ENCODE results near the gene GALNT8.
"Not testable (repeated sequence)": the region's sequence is repeated elsewhere in the genome, so short reads cannot be mapped to it uniquely, and the experiment has no call there.

The GALNT8 gene

DNA sequence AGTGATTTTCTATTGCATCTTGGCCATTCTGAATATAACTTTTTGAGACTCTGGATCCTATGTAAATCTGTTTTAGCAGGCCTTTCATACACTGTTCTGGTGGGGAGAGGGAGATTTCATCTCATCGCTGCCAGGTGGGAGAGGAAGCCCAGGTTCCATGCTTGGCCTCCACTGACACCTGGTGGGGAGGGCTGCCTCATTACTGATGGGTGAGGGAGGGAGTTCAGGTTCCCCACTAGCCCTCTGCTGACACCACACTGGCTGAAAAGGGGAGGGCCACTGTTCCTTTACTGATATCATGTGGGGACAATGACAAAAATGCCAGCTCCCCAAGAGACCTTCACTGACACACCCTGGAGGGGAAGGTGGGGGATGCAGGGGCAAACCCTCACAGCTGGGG, 2.4 kb upstream of the GALNT8 start:
- Histone ChIP-seq H3K9me3 (ENCODE audit: insufficient read depth, low read depth, low read length) (no peaks in the 10 kb centered on the region), H3K4me1 (ENCODE audit: insufficient read depth, low read length, poor library complexity, severe bottlenecking) (no peaks in the 10 kb centered on the region), H3K4me3 (ENCODE audit: low read length, poor library complexity, severe bottlenecking) (no peak overlapping the region), H3K9ac (ENCODE audit: low read depth, low read length, poor library complexity, severe bottlenecking) (no peak overlapping the region), H3K79me2 (ENCODE audit: insufficient read depth, low read length) (no peaks in the 10 kb centered on the region), H3K9me2 (replicated peaks; ENCODE audit: low read depth, low read length) (no peaks in the 10 kb centered on the region), H2AFZ (ENCODE audit: low read length) (no peak overlapping the region), H3F3A (ENCODE audit: low read depth) (no peaks in the 10 kb centered on the region), H3K27me3 (ENCODE audit: insufficient read depth, low read length, poor library complexity, severe bottlenecking) (no peaks in the 10 kb centered on the region), H4K20me1 (ENCODE audit: insufficient read depth, low read length, poor library complexity, severe bottlenecking) (no peaks in the 10 kb centered on the region), H3K36me3 (ENCODE audit: insufficient read depth, low read length) (no peaks in the 10 kb centered on the region), H3K4me2 (ENCODE audit: low read depth, low read length, poor library complexity, severe bottlenecking) (no peak overlapping the region)
- no peak for TF ChIP-seq EZH2phosphoT487 (IDR thresholded peaks at IDR 0.05; ENCODE audit: borderline replicate concordance)
- TF ChIP-seq CTCF (conservative IDR thresholded peaks at IDR 0.05; ENCODE audit: low read length), result no peak

DNA sequence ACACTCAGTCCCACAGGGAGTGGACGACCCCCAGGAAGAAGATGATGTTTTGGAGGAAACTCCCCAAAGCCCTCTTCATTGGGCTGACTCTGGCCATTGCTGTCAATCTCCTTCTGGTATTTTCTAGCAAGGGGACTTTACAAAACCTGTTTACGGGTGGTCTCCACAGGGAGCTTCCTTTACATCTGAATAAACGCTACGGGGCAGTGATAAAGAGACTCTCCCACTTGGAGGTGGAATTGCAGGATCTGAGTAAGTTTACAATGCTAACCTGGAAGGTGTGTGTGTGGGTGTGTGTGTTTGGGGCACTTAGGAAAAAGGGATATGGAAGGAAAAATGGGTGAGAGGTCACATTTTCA, 416 bp downstream of the GALNT8 start:
- Histone ChIP-seq H3K9me3 (ENCODE audit: insufficient read depth, low read depth, low read length) (no peaks in the 10 kb centered on the region), H3K27me3 (ENCODE audit: insufficient read depth, low read length, poor library complexity, severe bottlenecking) (no peaks in the 10 kb centered on the region), H3K79me2 (ENCODE audit: insufficient read depth, low read length) (no peaks in the 10 kb centered on the region), H4K20me1 (ENCODE audit: insufficient read depth, low read length, poor library complexity, severe bottlenecking) (no peaks in the 10 kb centered on the region), H3K9ac (ENCODE audit: low read depth, low read length, poor library complexity, severe bottlenecking) (no peak overlapping the region), H3K36me3 (ENCODE audit: insufficient read depth, low read length) (no peaks in the 10 kb centered on the region), H3K4me3 (ENCODE audit: low read length, poor library complexity, severe bottlenecking) (no peak overlapping the region), H3F3A (ENCODE audit: low read depth) (no peaks in the 10 kb centered on the region), H3K4me2 (ENCODE audit: low read depth, low read length, poor library complexity, severe bottlenecking) (no peak overlapping the region), H3K4me1 (ENCODE audit: insufficient read depth, low read length, poor library complexity, severe bottlenecking) (no peaks in the 10 kb centered on the region), H3K9me2 (replicated peaks; ENCODE audit: low read depth, low read length) (no peaks in the 10 kb centered on the region), H2AFZ (ENCODE audit: low read length) (no peak overlapping the region)
- TF ChIP-seq EZH2phosphoT487 (IDR thresholded peaks at IDR 0.05; ENCODE audit: borderline replicate concordance) (no peak), CTCF (conservative IDR thresholded peaks at IDR 0.05; ENCODE audit: low read length) (no peak)

GRCh38 chr12:4721587-4721986, 1.4 kb downstream of the GALNT8 start:
- H3F3A ChIP-seq (ENCODE audit: low read depth); H3K9ac ChIP-seq (ENCODE audit: low read depth, low read length, poor library complexity, severe bottlenecking); H3K9me3 ChIP-seq (ENCODE audit: insufficient read depth, low read depth, low read length); H3K9me2 ChIP-seq (replicated peaks; ENCODE audit: low read depth, low read length); H3K4me3 ChIP-seq (ENCODE audit: low read length, poor library complexity, severe bottlenecking); H4K20me1 ChIP-seq (ENCODE audit: insufficient read depth, low read length, poor library complexity, severe bottlenecking); H3K4me2 ChIP-seq (ENCODE audit: low read depth, low read length, poor library complexity, severe bottlenecking); H3K4me1 ChIP-seq (ENCODE audit: insufficient read depth, low read length, poor library complexity, severe bottlenecking); H3K36me3 ChIP-seq (ENCODE audit: insufficient read depth, low read length); H3K79me2 ChIP-seq (ENCODE audit: insufficient read depth, low read length); H3K27me3 ChIP-seq (ENCODE audit: insufficient read depth, low read length, poor library complexity, severe bottlenecking); H2AFZ ChIP-seq (ENCODE audit: low read length): not testable (repeated sequence)

DNA sequence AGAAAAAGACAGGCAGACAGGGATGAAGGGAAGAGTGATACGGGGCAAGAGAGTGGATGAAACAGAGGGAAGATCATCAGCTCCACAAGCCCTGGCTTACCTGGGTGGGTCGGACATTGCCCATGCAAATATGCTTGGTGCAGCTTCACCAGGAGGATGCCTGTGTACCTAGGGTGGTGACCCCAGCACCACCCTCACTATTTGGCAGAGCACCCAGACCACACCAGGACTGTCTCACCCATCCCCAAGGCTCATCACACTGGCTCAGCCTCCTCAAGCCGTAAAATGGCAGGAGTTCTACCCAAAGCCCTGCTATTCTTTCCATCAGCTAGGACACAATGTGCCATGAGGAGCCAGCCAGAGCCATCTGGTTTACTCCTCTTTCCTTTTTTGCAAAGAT, 3.0 kb downstream of the GALNT8 start:
- Histone ChIP-seq H2AFZ (ENCODE audit: low read length) (no peak overlapping the region), H3K4me3 (ENCODE audit: low read length, poor library complexity, severe bottlenecking) (no peak overlapping the region), H3K9me3 (ENCODE audit: insufficient read depth, low read depth, low read length) (no peaks in the 10 kb centered on the region), H3K27me3 (ENCODE audit: insufficient read depth, low read length, poor library complexity, severe bottlenecking) (no peaks in the 10 kb centered on the region), H3K79me2 (ENCODE audit: insufficient read depth, low read length) (no peaks in the 10 kb centered on the region), H3K36me3 (ENCODE audit: insufficient read depth, low read length) (no peaks in the 10 kb centered on the region), H4K20me1 (ENCODE audit: insufficient read depth, low read length, poor library complexity, severe bottlenecking) (no peaks in the 10 kb centered on the region), H3K4me2 (ENCODE audit: low read depth, low read length, poor library complexity, severe bottlenecking) (no peak overlapping the region), H3K9ac (ENCODE audit: low read depth, low read length, poor library complexity, severe bottlenecking) (no peak overlapping the region), H3F3A (ENCODE audit: low read depth) (no peaks in the 10 kb centered on the region), H3K4me1 (ENCODE audit: insufficient read depth, low read length, poor library complexity, severe bottlenecking) (no peaks in the 10 kb centered on the region), H3K9me2 (replicated peaks; ENCODE audit: low read depth, low read length) (no peaks in the 10 kb centered on the region)
- TF ChIP-seq CTCF (conservative IDR thresholded peaks at IDR 0.05; ENCODE audit: low read length), result no peak
- no peak for TF ChIP-seq EZH2phosphoT487 (IDR thresholded peaks at IDR 0.05; ENCODE audit: borderline replicate concordance)
